ENCODE measurements around the gene CXXC5. TPM values are rescaled to one million over a fixed set of nuclear protein-coding genes. Genes with fewer than 3 reads are reported as not detected.
"Not testable (repeated sequence)": the region's sequence is repeated elsewhere in the genome, so short reads cannot be mapped to it uniquely, and the experiment has no call there.

The CXXC5 gene
- total RNA-seq, 1 donor from 2014 or later = 17.2 TPM

DNA sequence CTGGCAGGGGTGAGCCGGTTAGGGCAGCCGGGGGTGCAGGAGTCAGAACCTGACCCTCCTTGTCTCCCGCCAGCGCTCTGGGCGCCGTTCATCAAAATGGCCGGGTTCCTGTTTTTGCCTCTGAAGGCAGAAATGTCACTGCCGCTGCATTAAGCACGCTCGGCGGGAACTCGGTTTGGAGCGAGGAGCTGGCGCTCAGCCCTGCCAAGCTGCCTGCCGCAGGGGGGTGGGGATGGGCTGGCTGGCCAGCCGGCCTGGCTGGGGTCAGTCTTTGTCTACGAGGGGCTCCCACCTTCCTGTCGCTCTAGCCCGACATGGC is 63.7 kb downstream of the CXXC5 start:
- TF ChIP-seq EZH2 (IDR thresholded peaks at IDR 0.05) (no peak), EZH2phosphoT487 (IDR thresholded peaks at IDR 0.05) (no peak)
- TF ChIP-seq, protein P1, sequence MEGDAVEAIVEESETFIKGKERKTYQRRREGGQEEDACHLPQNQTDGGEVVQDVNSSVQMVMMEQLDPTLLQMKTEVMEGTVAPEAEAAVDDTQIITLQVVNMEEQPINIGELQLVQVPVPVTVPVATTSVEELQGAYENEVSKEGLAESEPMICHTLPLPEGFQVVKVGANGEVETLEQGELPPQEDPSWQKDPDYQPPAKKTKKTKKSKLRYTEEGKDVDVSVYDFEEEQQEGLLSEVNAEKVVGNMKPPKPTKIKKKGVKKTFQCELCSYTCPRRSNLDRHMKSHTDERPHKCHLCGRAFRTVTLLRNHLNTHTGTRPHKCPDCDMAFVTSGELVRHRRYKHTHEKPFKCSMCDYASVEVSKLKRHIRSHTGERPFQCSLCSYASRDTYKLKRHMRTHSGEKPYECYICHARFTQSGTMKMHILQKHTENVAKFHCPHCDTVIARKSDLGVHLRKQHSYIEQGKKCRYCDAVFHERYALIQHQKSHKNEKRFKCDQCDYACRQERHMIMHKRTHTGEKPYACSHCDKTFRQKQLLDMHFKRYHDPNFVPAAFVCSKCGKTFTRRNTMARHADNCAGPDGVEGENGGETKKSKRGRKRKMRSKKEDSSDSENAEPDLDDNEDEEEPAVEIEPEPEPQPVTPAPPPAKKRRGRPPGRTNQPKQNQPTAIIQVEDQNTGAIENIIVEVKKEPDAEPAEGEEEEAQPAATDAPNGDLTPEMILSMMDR (IDR thresholded peaks at IDR 0.05) = no peak
- H3K9ac ChIP-seq = no peak overlapping the region
- peak overlapping the region; percentile 79 for H3K27ac Mint-ChIP-seq

GRCh38 chr5:139712412-139712811 is 64.3 kb downstream of the CXXC5 start:
- Histone ChIP-seq H3K9me3 (ENCODE audit: low read depth) (no peaks in the 10 kb centered on the region), H2AFZ (replicated peaks) (peak overlapping the region; percentile 60), H3K36me3 (no peaks in the 10 kb centered on the region), H3F3A (ENCODE audit: low read depth) (peaks cover 59% of the 10 kb centered on the region), H3K79me2 (ENCODE audit: low read depth) (no peaks in the 10 kb centered on the region), H3K9ac (no peak overlapping the region), H3K4me3 (no peak overlapping the region), H3K27me3 (peaks cover 31% of the 10 kb centered on the region), H4K20me1 (ENCODE audit: low read depth) (no peaks in the 10 kb centered on the region), H3K4me1 (peaks cover 34% of the 10 kb centered on the region), H3K4me2 (peak overlapping the region; percentile 87), H3K27ac (no peak overlapping the region)
- no peak for DNase-seq (ENCODE audit: low spot score)
- H3K4me3 Mint-ChIP-seq = peak overlapping the region; percentile 83
- H3K27me3 Mint-ChIP-seq (ENCODE audit: insufficient read depth, low read depth) = peaks cover 16% of the 10 kb centered on the region
- H3K27ac Mint-ChIP-seq = peak overlapping the region; percentile 35
- H3K9me3 Mint-ChIP-seq = peaks cover 2% of the 10 kb centered on the region
- peaks cover 34% of the 10 kb centered on the region for H3K4me1 Mint-ChIP-seq
- H3K36me3 Mint-ChIP-seq = peaks cover 3% of the 10 kb centered on the region
- TF ChIP-seq, protein P1 (IDR thresholded peaks at IDR 0.05) = no peak
- TF ChIP-seq EZH2phosphoT487 (IDR thresholded peaks at IDR 0.05) = no peak
- TF ChIP-seq EZH2 (IDR thresholded peaks at IDR 0.05) = no peak

More for the DNA sequence above, 63.7 kb downstream of the CXXC5 start:
- H3K36me3 Mint-ChIP-seq = peaks cover 2% of the 10 kb centered on the region
- Histone ChIP-seq H3K4me3 (peak overlapping the region; percentile 59), H3K9me3 (ENCODE audit: low read depth) (no peaks in the 10 kb centered on the region), H3F3A (ENCODE audit: low read depth) (peaks cover 63% of the 10 kb centered on the region), H2AFZ (replicated peaks) (peak overlapping the region; percentile 60), H4K20me1 (ENCODE audit: low read depth) (no peaks in the 10 kb centered on the region), H3K79me2 (ENCODE audit: low read depth) (no peaks in the 10 kb centered on the region), H3K4me2 (peak overlapping the region; percentile 87), H3K27me3 (peaks cover 31% of the 10 kb centered on the region), H3K27ac (no peak overlapping the region), H3K4me1 (peaks cover 38% of the 10 kb centered on the region), H3K36me3 (no peaks in the 10 kb centered on the region)
- H3K9me3 Mint-ChIP-seq = peaks cover 2% of the 10 kb centered on the region
- peak overlapping the region; percentile 83 for H3K4me3 Mint-ChIP-seq
- H3K4me1 Mint-ChIP-seq = peaks cover 38% of the 10 kb centered on the region
- peak; percentile 81 for DNase-seq (ENCODE audit: low spot score)
- H3K27me3 Mint-ChIP-seq (ENCODE audit: insufficient read depth, low read depth) = peaks cover 14% of the 10 kb centered on the region

DNA sequence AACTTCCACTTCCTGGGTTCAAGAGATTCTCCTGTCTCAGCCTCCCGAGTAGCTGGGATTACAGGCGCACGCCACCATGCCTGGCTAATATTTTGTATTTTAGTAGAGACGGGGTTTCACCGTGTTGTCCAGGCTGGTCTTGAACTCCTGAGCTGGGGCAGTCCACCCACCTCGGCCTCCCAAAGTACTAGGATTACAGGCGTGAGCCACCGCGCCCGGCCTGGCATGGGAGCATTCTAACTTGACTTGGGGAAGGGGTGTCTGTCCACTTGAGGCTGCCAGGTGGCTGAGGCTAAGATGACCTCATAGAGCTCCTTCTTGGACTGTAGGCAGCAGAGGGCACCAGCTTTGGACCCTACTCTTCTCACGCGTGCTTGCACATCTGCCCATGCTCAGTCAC is 65.7 kb downstream of the CXXC5 start:
- DNase-seq (ENCODE audit: low spot score); H3K9me3 ChIP-seq (ENCODE audit: low read depth); H3K27ac ChIP-seq; H3K79me2 ChIP-seq (ENCODE audit: low read depth); H3K9ac ChIP-seq; H3K36me3 Mint-ChIP-seq; H3K36me3 ChIP-seq; H3K4me3 Mint-ChIP-seq; H3K9me3 Mint-ChIP-seq; H2AFZ ChIP-seq (replicated peaks); H3K4me3 ChIP-seq; H3K4me2 ChIP-seq; H4K20me1 ChIP-seq (ENCODE audit: low read depth): not testable (repeated sequence)
- Histone ChIP-seq H3F3A (ENCODE audit: low read depth) (peaks cover 44% of the 10 kb centered on the region), H3K4me1 (peaks cover 19% of the 10 kb centered on the region), H3K27me3 (peaks cover 31% of the 10 kb centered on the region)
- Mint-ChIP-seq H3K27me3 (ENCODE audit: insufficient read depth, low read depth) (peaks cover 16% of the 10 kb centered on the region), H3K27ac (peak overlapping the region; percentile 39), H3K4me1 (peaks cover 19% of the 10 kb centered on the region)

- Mint-ChIP-seq H3K36me3 (peaks cover 16% of the 10 kb centered on the region), H3K4me3 (no peak overlapping the region), H3K4me1 (peaks cover 7% of the 10 kb centered on the region), H3K9me3 (peaks cover 25% of the 10 kb centered on the region), H3K27me3 (ENCODE audit: insufficient read depth, low read depth) (peaks cover 16% of the 10 kb centered on the region), H3K27ac (no peak overlapping the region)
- Histone ChIP-seq H3K79me2 (ENCODE audit: low read depth) (no peaks in the 10 kb centered on the region), H3K4me3 (no peak overlapping the region), H2AFZ (replicated peaks) (no peak overlapping the region), H3K36me3 (no peaks in the 10 kb centered on the region), H3K4me1 (peaks cover 3% of the 10 kb centered on the region), H3K9me3 (ENCODE audit: low read depth) (peaks cover 5% of the 10 kb centered on the region), H3K4me2 (no peak overlapping the region), H3K9ac (no peak overlapping the region), H3K27me3 (peaks cover 7% of the 10 kb centered on the region), H3F3A (ENCODE audit: low read depth) (peaks cover 11% of the 10 kb centered on the region), H4K20me1 (ENCODE audit: low read depth) (no peaks in the 10 kb centered on the region), H3K27ac (no peak overlapping the region)
- TF ChIP-seq EZH2phosphoT487 (IDR thresholded peaks at IDR 0.05) (no peak), EZH2 (IDR thresholded peaks at IDR 0.05) (no peak)
- TF ChIP-seq, protein P1 (IDR thresholded peaks at IDR 0.05) = no peak
- no peak for DNase-seq (ENCODE audit: low spot score)
Measured at GRCh38 chr5:139717221-139717620, 69.1 kb downstream of the CXXC5 start.

GRCh38 chr5:139718403-139718802 is 70.3 kb downstream of the CXXC5 start:
- H3K4me2 ChIP-seq; H3K27me3 ChIP-seq; H3K4me3 Mint-ChIP-seq; H3K4me3 ChIP-seq; H3K36me3 ChIP-seq; H3K4me1 ChIP-seq; H3K9me3 ChIP-seq (ENCODE audit: low read depth); H3F3A ChIP-seq (ENCODE audit: low read depth); H3K27ac Mint-ChIP-seq; H3K27ac ChIP-seq; DNase-seq (ENCODE audit: low spot score); H3K4me1 Mint-ChIP-seq; H3K9ac ChIP-seq; H4K20me1 ChIP-seq (ENCODE audit: low read depth); H3K79me2 ChIP-seq (ENCODE audit: low read depth); H2AFZ ChIP-seq (replicated peaks): not testable (repeated sequence)
- Mint-ChIP-seq H3K9me3 (peaks cover 25% of the 10 kb centered on the region), H3K36me3 (peaks cover 16% of the 10 kb centered on the region), H3K27me3 (ENCODE audit: insufficient read depth, low read depth) (peaks cover 12% of the 10 kb centered on the region)

DNA sequence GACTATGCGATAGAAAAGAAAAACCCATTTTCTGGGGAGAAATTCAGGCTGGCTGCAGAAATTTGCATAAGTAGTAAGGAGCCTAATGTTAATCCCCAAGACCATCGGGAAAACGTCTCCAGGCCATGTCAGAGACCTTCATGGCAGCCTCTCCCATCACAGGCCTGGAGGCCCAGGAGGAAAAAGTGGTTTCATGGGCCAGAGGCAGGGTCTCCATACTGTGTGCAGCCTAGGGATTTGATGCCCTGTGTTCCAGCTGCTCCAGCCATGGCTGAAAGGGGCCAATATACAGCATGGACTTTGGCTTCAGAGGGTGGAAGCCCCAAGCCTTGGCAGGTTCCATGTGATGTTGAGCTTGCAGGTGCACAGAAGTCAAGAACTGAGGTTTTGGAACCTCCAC is 71.8 kb downstream of the CXXC5 start:
- Mint-ChIP-seq H3K9me3 (peaks cover 25% of the 10 kb centered on the region), H3K36me3 (peaks cover 16% of the 10 kb centered on the region), H3K27me3 (ENCODE audit: insufficient read depth, low read depth) (peaks cover 12% of the 10 kb centered on the region)
- H3K9me3 ChIP-seq (ENCODE audit: low read depth); H4K20me1 ChIP-seq (ENCODE audit: low read depth); H3K4me1 ChIP-seq; H3K4me3 ChIP-seq; H3K4me1 Mint-ChIP-seq; H3F3A ChIP-seq (ENCODE audit: low read depth); H3K27ac ChIP-seq; H2AFZ ChIP-seq (replicated peaks); H3K4me2 ChIP-seq; DNase-seq (ENCODE audit: low spot score); H3K36me3 ChIP-seq; H3K4me3 Mint-ChIP-seq; H3K27me3 ChIP-seq; H3K9ac ChIP-seq; H3K79me2 ChIP-seq (ENCODE audit: low read depth); H3K27ac Mint-ChIP-seq: not testable (repeated sequence)
